DMS53 treated with DMSO at 0.1 percent for 48 hours (cell line): ENCODE measurements around the gene CCL4L2.
"Not testable (repeated sequence)": the region's sequence is repeated elsewhere in the genome, so short reads cannot be mapped to it uniquely, and the experiment has no call there.

Experiments
- DNase-seq: peaks from one replicate; lab custom pipeline; 2025; ENCODE audit not compliant: unreplicated experiment; lab: John Stamatoyannopoulos, UW

CCL4L2 gene

DNA sequence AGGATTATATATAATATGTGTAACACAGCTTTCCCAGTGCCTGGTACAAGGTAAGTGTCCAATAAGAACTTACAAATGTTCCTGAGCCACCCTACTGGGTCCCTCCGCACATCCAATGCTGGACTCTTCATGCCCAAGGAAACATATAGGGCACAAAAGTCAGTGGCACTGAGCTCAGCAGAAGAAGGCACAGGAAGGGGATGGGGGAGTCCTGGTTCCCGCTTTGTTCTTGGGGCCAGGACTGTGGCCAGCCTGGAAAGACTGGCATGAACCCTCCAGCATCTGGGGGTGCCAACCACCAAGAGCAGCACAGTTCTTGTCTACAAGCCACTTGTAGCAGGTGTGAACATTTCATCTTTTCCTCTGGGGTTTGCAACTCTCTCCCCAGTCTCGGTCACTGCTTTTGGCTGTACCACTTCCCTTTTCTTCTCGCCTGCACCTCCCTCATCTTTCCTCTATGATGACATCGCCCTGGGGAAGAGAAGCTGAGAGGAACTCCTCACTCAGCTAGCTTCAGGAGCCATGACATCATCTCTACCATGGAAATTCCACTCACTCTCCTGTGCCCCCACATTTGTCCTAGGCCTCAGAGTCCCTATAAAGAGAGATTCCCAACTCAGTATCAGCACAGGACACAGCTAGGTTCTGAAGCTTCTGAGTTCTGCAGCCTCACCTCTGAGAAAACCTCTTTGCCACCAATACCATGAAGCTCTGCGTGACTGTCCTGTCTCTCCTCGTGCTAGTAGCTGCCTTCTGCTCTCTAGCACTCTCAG, at the start of gene CCL4L2:
CCL4L2 (plus strand) TSS at position 625 of the 773 bp plus-strand sequence.
- DNase-seq = not testable (repeated sequence)

DNA sequence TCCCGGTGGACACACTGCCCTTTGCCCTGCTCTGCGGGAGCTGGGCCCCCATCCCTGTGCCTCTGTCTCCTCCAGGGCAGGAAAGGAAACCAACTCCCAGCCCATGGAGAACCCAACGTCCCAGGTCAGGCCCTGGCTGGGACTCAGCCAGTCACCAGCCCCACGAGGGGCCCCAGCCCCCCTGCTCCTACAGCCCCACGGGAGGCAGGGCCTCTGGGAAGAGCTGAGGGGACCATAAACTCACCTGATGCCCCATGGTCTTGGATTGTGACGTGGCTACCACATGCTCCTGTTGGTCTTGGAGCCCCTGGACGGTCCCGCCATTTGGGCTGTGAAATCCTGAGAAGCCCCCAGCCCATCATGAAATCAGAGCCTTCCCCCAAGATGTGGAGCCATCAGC, 42.0 kb upstream of the CCL4L2 start:
- not testable (repeated sequence) for DNase-seq

DNA sequence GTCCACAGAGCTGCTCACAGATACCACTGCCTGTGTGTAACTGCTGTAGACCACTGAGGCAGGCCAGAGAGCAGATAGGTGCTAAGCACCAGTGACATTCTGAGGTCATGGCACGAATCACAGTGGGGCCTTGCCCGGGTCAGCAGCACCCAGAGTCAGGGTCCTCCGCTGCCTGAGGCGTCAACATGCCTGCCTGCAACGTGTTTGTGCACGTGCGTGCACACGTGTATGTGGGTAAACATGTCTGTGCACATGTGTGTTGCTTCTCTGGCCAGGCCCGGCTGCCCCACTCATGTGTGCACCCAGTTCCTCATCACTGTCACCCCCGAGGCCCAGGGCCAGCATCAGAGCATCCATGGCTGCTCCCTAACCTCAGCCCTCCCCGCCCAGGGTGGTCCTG, 34.3 kb upstream of the CCL4L2 start, which contains the start of gene TBC1D3B:
TBC1D3B (minus strand) TSS at position 101 of the 400 bp plus-strand sequence. CDS start 1,586 bp downstream, outside the sequence.
- not testable (repeated sequence) for DNase-seq

DNA sequence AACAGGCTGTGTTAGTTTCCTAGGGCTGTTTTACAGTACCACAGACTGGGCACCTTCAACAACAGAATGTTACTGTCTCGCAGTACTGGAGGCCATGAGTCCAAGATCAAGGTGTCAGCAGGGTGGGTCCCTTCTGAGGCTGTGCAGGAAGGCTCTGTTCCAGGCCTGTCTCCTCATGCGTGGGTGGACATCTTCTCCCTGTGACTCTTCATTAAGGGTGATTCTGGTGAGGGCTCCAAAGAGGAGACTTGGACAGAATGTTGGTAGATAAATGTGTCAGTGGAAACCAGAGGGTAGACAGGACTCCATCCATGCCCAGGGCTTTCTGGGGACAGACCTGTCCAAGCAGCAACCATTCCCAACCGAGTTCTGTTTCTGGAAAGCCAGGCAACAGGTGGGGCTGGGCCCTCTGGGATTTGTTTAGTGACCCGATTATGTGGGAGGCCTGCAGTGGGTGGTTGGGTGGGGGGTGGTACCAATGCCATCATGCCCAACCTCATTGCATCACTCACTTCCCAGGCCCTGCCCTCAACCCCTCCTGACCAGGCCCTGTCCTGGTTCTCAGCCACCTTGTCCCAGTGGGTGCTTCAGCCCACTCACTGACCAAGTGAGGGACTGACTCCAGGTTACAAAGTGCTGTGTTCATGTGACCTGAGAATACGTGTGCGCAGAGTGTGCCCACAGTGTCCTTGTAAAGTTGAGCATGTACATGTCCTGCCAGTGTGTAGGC, 29.3 kb upstream of the CCL4L2 start:
- not testable (repeated sequence) for DNase-seq

DNA sequence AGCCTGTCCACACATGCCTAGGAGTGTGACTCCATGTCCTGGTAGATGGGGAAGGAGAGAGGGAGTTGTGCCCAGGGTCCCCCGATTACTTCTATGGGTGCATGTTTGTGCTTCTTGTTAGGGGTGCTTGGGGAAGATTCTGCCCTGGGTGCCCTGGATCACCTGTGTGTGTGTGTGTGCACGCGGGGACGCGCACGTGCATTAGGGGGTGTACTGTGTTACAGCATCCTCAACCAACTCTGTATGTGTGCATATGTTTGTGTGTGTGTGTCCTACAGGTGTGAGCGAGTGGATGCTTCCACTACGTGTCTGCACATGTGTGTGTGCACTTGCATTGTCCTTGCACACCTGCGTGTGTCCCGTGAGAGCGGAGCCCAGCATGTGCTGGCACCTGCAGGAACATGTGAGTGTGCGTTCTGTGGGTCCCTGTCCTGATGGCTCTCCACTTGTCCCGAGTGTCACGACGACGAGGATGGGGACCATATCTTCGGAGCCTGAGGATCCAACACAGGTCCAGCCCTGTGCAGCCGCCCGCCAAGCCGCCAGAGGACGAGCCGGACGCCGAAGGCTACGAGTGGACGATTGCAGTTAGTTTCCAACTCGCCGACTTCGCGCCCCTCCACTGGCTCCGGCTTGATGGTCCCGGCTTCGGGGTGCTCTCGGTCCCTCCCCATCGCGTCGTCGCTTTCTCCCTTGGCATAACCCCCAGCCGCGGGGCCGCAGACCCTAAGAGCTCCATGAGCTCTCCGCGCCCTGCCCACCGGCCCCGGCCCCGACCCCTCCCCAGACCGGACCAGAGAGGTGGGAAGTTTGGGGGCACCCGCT, 28.5 kb upstream of the CCL4L2 start:
- DNase-seq = no peak

DNA sequence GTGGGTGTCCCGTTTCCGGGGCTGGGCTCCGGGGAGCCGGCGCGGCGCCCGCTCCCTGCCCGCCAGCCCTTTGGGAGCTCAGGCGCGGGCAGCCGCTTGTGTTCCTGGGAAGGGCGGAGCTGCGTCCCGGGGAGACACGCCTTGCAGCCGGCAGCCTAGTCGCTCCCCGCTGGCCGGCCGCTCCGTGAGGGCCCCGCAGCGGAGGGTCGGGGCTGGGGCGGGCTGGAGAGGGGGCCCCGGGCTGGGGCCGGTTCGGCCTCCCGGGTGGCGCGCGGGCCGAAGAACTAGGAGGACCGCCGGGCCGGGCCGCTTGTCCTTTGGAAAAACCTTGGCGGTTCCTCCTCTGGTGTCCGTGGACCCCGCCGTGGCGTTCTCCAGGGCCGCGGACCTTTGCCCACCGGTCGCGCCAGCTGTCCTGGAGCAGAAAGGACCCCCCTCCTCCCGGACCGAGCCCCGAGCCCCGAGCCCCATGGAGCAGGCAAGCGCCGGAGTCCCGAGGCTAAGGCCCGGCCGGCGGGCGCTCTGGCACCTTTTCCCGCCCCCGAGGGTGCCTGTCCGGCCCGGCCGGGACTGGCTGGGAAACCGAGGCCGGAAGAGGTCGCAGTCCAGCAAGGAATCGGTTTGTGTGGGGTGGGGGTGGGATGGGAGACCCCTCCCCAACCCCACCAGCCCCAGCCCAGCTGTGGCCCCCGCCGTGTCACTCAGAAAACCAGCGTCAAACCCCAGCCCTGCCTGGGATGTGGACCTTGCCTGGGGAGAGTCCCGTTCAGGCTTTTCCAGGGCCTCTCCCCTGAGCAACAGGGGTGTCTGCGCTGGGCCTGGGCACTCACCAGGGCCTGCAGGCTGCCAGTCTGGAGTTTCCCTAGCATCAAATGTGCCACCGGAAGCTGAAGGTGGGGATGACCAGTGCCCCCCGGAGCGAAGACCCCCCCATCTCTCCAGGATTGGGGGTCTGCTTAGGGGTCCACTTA, 27.6 kb upstream of the CCL4L2 start:
- peak; percentile 35 for DNase-seq

DNA sequence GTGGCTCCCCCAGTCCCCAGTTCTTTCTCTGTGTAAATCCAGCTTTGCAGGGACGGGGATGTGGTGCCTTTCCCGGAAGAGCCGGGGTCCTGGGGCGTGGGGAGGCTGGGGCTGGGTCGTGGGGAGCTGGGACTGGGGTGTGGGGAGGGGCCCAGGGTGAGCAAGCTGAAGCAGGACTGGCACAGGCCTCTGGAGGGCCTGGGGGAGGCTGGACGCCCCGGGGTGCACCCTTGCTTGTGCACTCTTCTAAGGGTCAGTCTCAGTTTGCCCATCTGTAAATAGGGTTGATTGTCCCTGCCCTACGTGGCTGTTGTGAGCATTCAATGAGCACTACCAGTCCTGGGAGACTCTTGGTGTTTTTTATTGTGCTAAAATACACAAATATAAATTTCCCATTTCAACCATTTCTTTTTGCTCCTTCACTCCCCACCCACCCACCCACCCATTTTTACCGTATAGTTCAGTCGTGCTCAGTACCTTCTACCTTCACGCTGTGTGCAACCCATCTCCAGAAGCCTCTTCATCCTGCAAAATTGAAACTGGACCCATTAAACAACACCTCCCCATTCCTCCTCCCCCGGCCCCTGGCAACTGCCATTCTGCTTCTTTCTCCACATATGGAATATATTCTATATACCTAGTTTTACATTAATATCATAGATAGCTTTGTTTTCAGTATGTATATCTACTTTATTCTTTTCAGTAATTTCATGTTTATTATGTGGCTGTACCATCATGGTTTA, 26.7 kb upstream of the CCL4L2 start:
- DNase-seq = no peak

DNA sequence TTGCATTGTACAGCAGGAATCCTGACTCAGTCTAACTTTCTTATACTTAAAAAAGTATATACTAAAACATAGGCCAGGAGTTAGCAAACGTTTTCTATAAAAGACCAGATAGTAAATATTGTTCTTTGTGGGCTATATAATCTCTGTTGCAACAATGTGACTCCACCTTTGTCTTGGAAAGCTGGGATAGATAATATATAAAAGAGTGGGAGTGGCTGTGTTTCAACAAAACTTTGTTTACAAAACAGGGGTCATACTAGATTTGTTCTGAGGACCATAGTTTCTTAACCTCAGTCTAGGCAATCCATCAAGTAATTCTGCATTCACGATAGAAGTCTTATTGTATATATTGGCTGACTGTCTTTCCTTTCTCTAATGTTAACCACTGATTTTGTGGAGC, 25.4 kb upstream of the CCL4L2 start:
- no peak for DNase-seq

DNA sequence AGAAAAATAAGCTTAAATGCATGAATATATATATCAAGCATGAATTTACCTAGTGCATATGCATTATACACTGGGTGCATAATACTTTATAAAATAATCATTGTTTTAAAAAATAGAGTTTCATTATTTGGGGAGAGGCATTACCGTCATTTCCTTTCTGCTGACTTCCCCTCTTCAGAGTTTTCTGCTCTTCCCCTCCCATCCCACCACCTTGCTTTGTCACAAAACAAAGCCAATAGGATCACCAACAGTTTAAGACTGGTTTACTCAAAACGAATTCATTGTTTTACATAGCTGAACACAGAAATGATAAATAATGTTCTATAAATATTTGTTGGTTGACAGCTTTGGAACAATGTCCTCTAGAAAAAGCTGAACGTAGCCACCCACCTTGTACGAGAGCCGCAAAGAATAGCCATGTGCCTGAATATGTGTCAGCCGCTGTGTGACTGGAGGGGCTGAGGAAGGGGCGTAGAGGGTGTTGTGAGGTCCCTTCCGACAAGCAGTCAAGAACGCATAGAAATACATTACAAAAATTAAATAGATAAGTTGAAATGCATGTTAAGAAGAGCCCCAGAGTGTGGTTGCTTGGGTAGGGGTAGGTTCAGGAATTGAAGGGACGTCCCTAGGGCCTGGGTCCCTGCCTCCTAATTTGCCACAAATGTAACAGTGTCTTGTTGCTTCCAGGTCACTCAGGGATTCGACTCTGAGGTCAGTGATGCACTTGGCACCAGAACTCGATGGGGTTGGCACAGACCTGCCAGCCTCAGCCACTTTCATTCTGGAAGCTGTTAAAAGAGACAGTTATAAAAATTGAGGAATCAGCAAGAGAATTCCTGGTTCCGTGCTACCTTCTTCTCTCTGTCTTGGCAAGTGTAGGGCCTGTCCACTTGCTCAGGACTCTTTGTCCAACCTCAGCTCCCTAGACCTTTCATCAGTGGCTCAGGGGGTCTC, 23.8 kb upstream of the CCL4L2 start:
- not testable (repeated sequence) for DNase-seq

DNA sequence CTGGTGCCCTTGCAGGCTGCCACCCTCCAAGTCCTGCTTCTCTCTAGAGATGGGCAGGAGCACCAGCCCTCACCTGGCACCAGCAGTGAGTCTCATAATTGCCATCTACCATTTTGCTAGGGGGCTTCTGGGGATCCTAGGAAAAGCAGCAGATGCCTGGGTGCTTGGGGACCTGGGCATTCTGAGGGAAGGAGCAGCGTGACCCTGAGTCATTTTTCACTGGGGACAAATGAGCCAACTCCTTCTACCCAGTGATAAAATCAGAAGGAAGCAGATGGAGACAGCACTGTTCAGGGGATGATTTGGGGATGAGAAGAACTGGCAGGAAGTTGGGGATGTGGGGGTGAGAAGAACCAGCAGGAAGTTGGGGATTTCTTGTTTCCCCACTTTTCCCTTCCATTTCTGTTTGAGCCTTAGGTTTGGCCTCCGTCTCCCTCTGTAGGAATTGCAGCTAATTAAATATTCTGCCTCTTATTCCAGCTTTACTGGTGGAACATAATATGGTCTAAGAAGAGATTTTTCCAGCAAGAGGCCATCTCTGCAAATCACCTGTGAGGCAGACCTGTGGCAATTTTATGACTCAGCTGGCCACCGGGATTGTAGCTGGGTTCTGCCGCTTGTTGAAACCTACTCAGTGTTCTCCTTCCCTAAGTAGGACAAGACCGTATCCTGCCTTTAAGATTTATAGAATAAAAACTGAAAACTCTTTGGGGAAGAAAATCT, 22.8 kb upstream of the CCL4L2 start:
- not testable (repeated sequence) for DNase-seq

DNA sequence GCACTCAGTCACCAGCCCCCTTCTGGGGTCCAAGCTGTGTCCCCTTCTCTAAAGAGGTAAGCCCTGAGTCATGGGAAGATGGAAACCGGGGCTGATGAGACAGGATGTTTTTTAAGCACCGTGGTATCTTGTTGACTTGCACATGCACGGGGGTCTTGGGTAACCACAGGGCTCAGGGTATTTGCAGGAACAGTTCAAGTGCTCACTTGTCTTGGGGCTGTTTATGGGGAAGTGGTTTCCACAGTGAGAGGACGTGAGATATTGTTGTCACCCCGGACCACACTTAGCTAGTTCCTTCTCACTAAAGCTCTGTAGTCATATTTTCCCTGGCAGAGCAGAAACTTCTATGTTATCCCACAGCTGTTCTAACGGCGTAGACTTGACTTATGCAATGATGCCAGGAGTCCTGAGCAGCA, 22.0 kb upstream of the CCL4L2 start:
- DNase-seq = no peak

DNA sequence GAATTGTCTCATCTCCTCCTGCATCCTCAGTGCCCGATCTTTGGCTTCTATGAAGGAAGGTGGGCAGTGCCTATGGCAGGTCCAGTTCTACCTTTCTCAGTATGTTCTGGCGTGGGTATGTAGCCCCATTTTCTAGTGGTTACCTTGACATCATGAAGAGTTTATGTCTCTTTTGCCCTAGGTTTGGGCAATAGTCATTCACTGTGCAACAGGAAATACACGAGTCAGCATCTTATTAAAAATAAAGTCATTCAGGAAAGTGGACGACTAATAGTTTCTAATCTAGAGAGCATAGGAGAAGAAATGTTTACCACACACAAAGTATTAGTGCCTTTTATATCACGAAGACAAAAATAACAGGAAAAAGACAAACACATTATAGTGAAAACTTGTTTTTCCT, 20.9 kb upstream of the CCL4L2 start:
- DNase-seq = not testable (repeated sequence)

DNA sequence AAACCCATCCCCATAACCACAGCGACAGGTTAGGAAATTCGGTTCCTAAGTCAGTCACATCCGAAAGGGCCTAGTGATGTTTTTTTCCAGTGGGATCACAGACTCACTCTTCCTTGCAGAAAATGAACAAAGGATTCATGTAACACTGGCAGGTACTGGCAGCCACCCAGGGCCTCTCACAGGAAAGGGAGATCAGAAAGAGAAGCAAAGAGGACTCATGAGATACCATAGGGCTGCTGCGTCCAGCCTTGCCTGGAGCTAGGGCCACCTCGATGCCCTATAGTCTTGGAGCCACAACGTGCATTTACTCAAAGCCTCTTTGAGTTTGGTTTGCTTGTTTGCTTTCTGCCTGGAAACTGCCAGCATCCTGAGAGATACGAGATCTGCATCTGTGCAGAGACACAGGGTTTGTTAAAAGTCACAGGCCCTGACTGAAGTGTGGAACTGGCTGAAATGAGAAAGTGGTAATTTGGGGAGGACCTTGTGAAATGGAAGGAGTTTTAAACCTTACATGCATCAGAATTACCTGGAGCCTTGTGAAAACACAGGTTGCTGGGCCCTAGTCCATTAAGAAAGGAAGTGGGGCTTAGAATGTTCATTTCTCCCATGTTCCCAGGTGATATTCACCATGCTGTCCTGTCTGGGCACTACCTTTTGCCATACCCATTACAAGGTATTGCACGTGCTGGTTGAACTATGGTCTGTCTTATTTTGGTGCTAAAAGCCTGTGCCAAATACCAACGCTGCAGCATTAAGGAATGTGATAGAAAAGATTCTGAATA, 20.1 kb upstream of the CCL4L2 start:
- not testable (repeated sequence) for DNase-seq

DNA sequence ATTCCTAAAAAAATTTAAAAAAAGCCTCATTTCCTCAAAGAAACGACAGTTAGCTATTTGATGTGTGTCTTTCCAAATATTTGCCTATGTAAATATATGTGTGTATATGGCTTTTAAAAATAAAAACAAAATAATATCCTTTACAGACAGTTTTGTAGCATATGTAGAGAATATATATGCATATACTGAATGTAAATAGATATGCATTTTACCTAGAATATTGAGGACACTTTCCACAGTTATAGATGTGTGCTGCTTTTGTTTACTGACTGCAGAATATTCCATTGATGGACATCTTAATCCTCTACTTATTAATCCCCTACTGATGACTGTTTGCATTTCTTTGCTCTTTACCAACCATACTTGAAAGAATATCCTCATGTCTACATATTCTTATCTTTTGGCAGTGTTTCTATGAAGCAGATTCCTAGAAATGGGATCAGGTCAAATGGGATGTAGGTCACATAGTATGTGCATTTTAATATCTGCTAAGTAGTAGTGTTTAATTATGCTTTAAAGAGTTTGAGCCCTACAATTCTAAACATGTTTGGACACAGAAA, 17.6 kb upstream of the CCL4L2 start:
- DNase-seq = no peak

DNA sequence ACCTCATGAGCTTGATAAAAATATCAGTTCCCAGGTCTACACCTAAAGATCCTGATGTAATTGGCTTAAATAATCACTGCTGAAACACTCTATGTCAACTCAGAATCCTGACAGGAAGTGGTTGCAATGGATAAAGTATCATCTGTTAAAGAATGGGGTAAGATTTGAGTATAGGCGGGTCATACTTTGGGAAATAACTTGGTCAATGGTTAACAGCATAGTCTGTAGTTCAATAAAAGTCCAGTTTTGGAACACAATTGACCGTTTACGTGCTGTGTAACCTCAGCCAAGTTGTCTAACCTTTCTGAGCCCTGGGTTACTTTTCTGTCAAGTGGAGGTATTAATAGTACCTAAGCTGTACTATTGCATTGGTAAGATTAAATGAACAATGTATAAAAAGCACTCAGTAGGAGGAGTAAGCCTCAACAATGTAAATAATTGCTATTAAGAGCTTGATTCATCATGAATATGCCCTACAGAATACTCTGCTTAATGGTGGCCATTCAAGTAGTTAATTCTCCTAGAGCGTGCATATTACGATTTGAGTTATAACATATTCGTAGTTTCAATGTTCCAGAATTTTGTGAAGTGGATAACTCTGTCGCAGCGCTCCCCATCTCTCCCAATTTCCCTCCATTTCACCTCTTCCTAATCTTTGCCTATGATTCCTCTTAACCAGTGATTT, 16.6 kb upstream of the CCL4L2 start:
- DNase-seq = not testable (repeated sequence)

DNA sequence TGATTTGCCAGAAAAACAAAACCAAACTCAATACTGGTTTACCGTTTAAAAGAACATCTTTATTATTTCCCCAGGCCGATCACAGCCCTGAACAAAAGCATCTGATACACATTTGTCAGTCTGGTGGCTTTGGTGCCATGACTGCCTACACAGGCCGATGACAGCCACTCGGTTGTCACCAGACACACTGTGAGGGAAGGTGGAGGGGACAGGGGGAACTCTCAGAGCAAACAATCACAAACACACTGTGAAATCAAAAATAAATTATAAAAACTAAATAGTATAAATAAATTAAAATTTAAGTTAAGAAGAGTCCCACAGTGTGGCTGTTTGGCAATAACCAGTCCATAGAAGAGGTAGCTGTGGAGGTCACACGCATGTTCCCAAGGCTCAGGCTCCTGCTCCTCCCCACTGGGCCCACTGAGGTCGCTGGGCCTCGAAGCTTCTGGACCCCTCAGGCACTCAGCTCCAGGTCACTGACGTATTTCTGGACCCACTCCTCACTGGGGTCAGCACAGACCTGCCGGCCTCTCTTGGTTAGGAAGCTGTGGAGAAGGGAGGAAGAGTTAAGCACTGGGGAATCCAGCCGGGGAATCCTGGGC, 15.9 kb upstream of the CCL4L2 start:
- not testable (repeated sequence) for DNase-seq
